Mesodermal cell (in vitro differentiated cells): ENCODE measurements around the gene OPN4.

Experiments used
- H3K27ac ChIP-seq: 2 replicates; pipeline ENCODE4 v1.7.0; 2013; ENCODE audit warnings: mild to moderate bottlenecking, low read depth, low read length, moderate library complexity; ENCODE audit not compliant: severe bottlenecking
- H3K36me3 ChIP-seq: 2 replicates; pipeline ENCODE4 v1.7.1; 2013; ENCODE audit warnings: mild to moderate bottlenecking, low read length, moderate library complexity; ENCODE audit not compliant: control insufficient read depth, insufficient read depth
- H3K4me1 ChIP-seq: one replicate; pipeline ENCODE4 v1.7.1; 2013; ENCODE audit warnings: mild to moderate bottlenecking, low read length; ENCODE audit not compliant: insufficient read depth, control insufficient read depth, poor library complexity, severe bottlenecking
- H3K4me3 ChIP-seq: 2 replicates; pipeline ENCODE4 v1.7.0; 2013; ENCODE audit warnings: low read length, control low read depth, mild to moderate bottlenecking; ENCODE audit not compliant: insufficient read depth, poor library complexity, severe bottlenecking; ENCODE audit errors: extremely low read depth
- H3K9me3 ChIP-seq: 2 replicates; pipeline ENCODE4 v1.7.1; 2013; ENCODE audit warnings: mild to moderate bottlenecking, low read length, moderate library complexity; ENCODE audit not compliant: control insufficient read depth
- WGBS, 2 experiments: methylation state at CpG; one replicate each; pipeline ENCODE4 v1.1.5; 2013; ENCODE audit warnings: missing lambda C conversion rate in 2 of 2; ENCODE audit not compliant: insufficient coverage in 2 of 2; 5-methylcytosine and 5-hydroxymethylcytosine counted together

OPN4 gene

DNA sequence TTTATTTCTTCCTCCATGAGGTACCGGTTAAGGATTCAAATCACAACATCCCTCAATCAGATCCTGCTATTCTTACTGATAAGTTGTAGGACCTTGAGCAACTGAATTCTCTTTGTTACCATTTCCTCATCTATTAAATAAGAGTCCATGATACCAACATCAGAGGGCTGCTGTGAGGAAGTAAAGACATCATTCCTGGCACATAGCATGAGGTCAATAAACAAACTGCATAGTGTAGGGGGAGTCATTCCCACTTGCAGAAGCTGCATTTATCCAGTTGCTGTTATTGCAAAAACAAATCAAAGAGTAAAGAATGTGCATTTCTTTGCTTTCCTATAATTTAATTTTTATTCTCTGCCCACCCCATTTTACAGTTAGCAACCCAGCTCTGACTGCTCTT is 50.8 kb downstream of the OPN4 start:
- H3K36me3 ChIP-seq = no peaks in the 10 kb centered on the region
- no peak overlapping the region for H3K27ac ChIP-seq
- no peak overlapping the region for H3K4me3 ChIP-seq
- H3K4me1 ChIP-seq = no peaks in the 10 kb centered on the region
- no CpG with 5 or more reads among the region's 1 CpG for WGBS, 2 experiments
- H3K9me3 ChIP-seq = no peaks in the 10 kb centered on the region

- no peaks in the 10 kb centered on the region for H3K9me3 ChIP-seq
- no peak overlapping the region for H3K27ac ChIP-seq
- peaks cover 3% of the 10 kb centered on the region for H3K4me1 ChIP-seq
- no peaks in the 10 kb centered on the region for H3K36me3 ChIP-seq
- 76 to 100% methylated on average over 1 to 2 of the region's 2 CpGs for WGBS, 2 experiments
- no peak overlapping the region for H3K4me3 ChIP-seq
Measured at GRCh38 chr10:86705905-86706304, 51.6 kb downstream of the OPN4 start.

DNA sequence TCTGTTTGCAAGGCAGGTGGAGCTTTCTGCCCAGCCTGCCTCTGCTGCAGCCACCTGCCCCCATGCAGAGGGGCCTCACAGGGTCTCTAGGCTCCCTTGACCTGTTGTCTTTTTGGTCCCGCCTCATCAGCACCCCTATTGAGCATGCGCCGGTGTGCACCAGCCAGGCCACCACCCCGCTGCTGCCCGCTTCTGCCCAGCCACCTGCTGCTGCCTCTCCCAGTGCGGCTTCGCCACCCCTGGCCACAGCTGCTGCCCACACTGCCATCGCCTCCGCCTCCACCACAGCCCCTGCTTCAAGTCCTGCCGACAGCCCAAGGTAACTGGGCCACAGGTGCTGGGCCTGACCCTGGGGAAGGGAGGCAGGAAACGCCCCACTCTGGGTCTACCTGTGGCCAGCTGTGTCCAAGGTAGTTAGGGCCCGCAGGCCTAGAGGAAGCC is 52.1 kb downstream of the OPN4 start:
- Histone ChIP-seq H3K9me3 (no peaks in the 10 kb centered on the region), H3K4me1 (peaks cover 4% of the 10 kb centered on the region), H3K4me3 (no peak overlapping the region), H3K27ac (no peak overlapping the region), H3K36me3 (no peaks in the 10 kb centered on the region)
- 95 to 100% methylated on average over 7 to 12 of the region's 12 CpGs for WGBS, 2 experiments

DNA sequence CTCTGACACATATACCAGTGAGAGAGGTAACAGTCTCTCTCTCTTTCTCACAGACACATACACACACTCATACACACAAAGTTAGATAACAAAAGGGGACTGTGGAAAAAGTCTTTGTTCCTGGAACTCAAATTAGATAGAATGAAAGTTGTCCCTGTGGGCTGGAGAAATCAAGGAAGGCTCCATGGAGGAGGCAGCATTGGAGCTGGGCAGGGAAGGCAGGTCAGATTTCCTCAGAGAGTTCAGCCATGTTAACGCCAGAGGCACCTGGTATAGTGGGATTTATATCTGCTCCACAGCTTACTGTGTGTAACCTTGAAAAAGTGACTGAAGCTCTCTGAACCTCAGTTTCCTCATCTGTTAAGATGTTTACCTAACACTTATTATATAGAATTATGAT is 52.6 kb downstream of the OPN4 start:
- H3K27ac ChIP-seq = no peak overlapping the region
- no peak overlapping the region for H3K4me3 ChIP-seq
- no peaks in the 10 kb centered on the region for H3K9me3 ChIP-seq
- 100% methylated on average over 1 of the region's 1 CpG; no CpG with 5 or more reads in 1 of the 2 experiments for WGBS, 2 experiments
- no peaks in the 10 kb centered on the region for H3K36me3 ChIP-seq
- H3K4me1 ChIP-seq = peaks cover 5% of the 10 kb centered on the region

DNA sequence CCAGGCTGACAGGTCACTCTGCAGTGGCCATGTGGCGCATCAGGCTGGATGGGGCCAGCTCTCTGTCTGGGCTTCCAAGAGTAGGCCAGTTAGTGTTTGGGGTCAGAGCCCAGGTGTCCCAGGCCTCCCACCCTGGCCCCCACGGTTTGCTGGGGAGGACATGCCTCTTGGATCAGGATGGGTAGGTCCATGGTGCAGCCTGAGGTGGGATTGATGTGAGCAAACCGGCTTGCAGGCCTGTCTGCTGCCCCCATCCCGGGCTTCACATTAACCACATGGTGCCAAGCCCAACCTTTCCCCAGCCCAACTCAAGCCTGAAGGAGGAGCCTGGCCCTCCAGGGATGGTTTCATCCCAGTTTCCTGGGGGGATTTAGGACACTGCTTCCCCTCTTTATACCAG is 53.2 kb downstream of the OPN4 start:
- Histone ChIP-seq H3K27ac (no peak overlapping the region), H3K4me3 (no peak overlapping the region), H3K4me1 (peaks cover 10% of the 10 kb centered on the region), H3K9me3 (no peaks in the 10 kb centered on the region), H3K36me3 (no peaks in the 10 kb centered on the region)
- WGBS, 2 experiments = 69 to 82% methylated on average over 3 of the region's 4 CpGs

- peaks cover 12% of the 10 kb centered on the region for H3K4me1 ChIP-seq
- no peaks in the 10 kb centered on the region for H3K9me3 ChIP-seq
- WGBS, 2 experiments = 85 to 93% methylated on average over 6 to 8 of the region's 8 CpGs
- H3K36me3 ChIP-seq = no peaks in the 10 kb centered on the region
- H3K4me3 ChIP-seq = no peak overlapping the region
- H3K27ac ChIP-seq = no peak overlapping the region
Measured at GRCh38 chr10:86708068-86708782, 53.9 kb downstream of the OPN4 start.

DNA sequence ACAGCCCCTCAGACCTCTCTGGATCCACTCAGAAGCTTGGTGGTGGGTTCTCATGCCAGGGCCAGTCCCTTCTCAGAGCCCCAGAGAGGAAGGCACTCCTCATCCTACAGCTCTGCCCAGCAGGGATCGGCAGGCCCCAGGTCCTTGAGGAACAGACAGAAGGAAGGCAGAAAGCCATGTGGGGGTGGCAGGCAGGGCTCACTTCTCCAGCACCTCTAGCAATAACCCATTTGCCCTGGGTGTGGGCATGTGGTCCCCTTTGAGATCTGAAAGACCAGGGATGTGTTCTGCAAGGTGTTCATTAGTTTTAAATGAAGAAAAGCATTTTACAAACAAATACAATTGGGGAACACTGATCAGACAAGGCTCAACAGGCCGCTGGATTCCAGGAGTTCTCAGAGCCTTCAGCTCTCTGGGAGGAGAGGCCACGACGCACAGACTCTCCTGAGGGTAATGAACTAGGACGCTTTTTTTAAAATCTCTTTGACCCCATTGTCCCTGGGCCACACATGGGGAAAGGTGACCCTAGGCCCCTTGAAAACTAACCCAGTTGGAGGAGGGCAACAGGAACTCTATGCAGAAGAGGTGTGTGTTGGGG is 54.5 kb downstream of the OPN4 start:
- Histone ChIP-seq H3K9me3 (no peaks in the 10 kb centered on the region), H3K4me3 (no peak overlapping the region), H3K36me3 (no peaks in the 10 kb centered on the region), H3K4me1 (peaks cover 12% of the 10 kb centered on the region), H3K27ac (no peak overlapping the region)
- 86 to 88% methylated on average over 1 to 3 of the region's 5 CpGs for WGBS, 2 experiments

DNA sequence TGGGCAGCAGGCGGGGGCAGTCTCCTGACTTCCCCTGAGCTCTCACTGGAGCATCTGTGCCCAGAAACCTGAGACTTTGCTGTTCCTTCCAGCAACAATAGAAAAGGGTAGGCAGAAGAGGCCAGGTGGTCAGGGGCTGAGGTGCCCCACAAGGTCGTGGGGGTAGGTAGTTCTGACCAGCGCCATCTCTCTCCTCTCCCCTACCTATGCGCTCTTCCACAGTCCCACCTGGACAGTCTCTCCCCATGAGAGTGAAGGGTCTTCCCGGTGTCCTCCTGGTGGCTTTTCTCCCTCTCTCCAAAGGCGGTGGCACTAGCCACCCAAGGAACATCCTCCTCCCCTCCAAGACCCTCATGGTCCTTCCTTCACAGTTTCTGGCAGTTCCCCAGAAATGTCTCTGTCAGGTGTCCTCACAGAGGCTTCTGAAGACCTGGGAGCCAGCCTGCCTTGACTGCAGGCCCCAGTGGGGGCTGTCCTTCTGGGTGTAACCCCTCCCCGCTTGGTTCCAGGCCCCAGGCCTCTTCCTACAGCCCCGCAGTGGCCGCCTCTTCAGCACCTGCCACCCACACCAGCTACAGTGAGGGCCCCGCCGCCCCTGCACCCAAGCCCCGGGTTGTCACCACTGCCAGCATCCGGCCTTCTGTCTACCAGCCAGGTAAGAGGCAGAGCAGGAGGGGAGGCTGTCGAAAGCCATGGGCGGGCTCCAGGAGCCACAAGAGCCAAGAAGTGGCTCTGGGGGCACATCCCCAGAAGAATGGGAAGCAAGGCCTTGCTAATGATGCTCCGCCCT is 55.2 kb downstream of the OPN4 start:
- Histone ChIP-seq H3K27ac (no peak overlapping the region), H3K4me1 (peaks cover 12% of the 10 kb centered on the region), H3K9me3 (no peaks in the 10 kb centered on the region), H3K36me3 (no peaks in the 10 kb centered on the region), H3K4me3 (no peak overlapping the region)
- 95 to 100% methylated on average over 6 to 12 of the region's 16 CpGs for WGBS, 2 experiments

- WGBS, 2 experiments = 8 to 11% methylated on average over 22 to 30 of the region's 46 CpGs
- no peaks in the 10 kb centered on the region for H3K36me3 ChIP-seq
- peaks cover 12% of the 10 kb centered on the region for H3K4me1 ChIP-seq
- no peaks in the 10 kb centered on the region for H3K9me3 ChIP-seq
- H3K4me3 ChIP-seq = peak overlapping the region; percentile 44
- peak overlapping the region; percentile 81 for H3K27ac ChIP-seq
Measured at GRCh38 chr10:86710987-86711512, 56.7 kb downstream of the OPN4 start.

DNA sequence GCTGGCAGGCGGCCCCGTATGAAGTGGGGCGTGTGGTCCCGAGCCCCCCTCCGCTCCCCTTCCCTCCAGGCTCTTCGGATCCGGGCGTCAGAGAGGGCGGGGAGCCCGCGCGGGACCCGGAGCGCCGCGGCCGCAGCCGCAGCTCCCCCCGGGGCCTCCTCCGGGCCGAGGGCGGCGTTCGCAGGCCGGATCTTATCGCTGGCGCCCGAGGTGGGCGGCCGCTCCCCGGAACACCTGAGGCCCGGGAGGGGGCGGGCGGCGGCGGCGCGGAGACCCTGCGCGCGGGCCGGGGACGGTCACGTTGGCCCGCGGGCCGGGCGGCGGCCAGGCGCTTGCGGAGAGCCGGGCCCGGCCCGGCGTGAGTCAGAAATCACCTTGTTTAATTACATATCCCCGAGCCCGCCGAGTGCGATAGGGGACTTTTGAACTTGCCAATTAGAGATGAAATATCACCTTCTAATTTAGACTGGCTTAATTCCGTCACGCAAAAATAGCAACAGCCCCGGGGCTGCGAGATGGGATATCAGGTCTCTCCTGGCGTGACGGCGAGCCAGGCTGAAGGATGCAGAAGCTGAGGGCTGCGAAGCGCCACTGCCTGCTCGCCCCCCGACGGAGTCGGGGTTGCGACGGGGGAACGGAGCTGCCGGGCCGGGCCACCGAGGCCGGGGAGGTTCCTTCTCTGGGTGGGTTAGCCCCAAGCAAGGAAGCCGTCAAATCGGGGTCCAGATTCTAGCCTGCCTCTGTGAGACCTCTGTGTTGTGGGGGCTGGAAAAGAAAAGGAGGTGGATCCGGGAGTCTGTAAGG is 57.4 kb downstream of the OPN4 start:
- H3K27ac ChIP-seq = peak overlapping the region; percentile 81
- no peaks in the 10 kb centered on the region for H3K36me3 ChIP-seq

More for the DNA sequence above, 57.4 kb downstream of the OPN4 start:
- Histone ChIP-seq H3K4me3 (peak overlapping the region; percentile 44), H3K9me3 (no peaks in the 10 kb centered on the region), H3K4me1 (peaks cover 12% of the 10 kb centered on the region)
- 1 to 2% methylated on average over 50 of the region's 82 CpGs for WGBS, 2 experiments
